GM12873 (cell line): Measurements from ENCODE around the gene PLPP3.

Source experiments
- TF ChIP-seq, protein P1 (sequence below): IDR thresholded peaks from 2 replicates; pipeline ENCODE4 v1.5.1; 2012; ENCODE audit warnings: low read depth, mild to moderate bottlenecking, moderate library complexity, low read length, control low read depth; ENCODE audit not compliant: insufficient read depth; ENCODE audit errors: missing control alignments

PLPP3 gene

GRCh38 chr1:56510642-56511021 lies 68.7 kb downstream of the PLPP3 start:
- TF ChIP-seq, protein P1, sequence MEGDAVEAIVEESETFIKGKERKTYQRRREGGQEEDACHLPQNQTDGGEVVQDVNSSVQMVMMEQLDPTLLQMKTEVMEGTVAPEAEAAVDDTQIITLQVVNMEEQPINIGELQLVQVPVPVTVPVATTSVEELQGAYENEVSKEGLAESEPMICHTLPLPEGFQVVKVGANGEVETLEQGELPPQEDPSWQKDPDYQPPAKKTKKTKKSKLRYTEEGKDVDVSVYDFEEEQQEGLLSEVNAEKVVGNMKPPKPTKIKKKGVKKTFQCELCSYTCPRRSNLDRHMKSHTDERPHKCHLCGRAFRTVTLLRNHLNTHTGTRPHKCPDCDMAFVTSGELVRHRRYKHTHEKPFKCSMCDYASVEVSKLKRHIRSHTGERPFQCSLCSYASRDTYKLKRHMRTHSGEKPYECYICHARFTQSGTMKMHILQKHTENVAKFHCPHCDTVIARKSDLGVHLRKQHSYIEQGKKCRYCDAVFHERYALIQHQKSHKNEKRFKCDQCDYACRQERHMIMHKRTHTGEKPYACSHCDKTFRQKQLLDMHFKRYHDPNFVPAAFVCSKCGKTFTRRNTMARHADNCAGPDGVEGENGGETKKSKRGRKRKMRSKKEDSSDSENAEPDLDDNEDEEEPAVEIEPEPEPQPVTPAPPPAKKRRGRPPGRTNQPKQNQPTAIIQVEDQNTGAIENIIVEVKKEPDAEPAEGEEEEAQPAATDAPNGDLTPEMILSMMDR: no peak

- TF ChIP-seq, protein P1: no peak
Observed at GRCh38 chr1:56509713-56510641, 69.4 kb downstream of the PLPP3 start.

DNA sequence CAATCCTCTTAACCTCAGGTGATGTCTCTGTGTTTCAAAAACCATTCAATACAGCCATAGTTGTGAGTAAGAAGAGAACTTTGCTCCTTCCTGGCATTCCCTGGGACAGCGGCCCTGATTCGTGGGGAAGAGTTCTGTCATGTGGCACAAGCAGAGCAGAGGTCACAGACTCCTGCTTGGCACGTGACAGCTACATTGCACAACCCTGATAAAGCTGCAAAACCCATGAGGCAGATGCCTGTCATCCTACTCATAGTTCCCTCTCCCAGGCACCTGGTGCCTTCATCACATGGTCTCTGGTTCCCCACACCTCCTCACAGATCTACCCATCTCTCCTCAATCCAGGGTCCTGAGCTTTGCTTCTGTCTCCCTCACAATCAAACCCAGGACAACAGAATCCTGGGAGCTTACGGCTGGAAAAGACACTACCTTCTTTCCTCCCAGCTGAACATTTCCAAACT lies 70.8 kb downstream of the PLPP3 start:
- TF ChIP-seq, protein P1: no peak

- TF ChIP-seq, protein P1: no peak
Observed at GRCh38 chr1:56507925-56508522, 71.3 kb downstream of the PLPP3 start.

- TF ChIP-seq, protein P1: no peak
Observed at GRCh38 chr1:56506951-56507491, 72.3 kb downstream of the PLPP3 start.

GRCh38 chr1:56505792-56506743 lies 73.3 kb downstream of the PLPP3 start:
- TF ChIP-seq, protein P1: no peak
